Esophagus squamous epithelium (tissue), 4 donors: ENCODE data around the gene CEP128.

ENCODE experiments used
- CTCF ChIP-seq, 6 experiments: fragments of 450-650 bp in 4 of 6; fragments of 200-600 bp in 2 of 6; sonication (generic) in 2 of 6; IDR thresholded peaks; one replicate each; pipeline ENCODE4 v1.5.1; 2016 to 2019; ENCODE audit warnings: antibody characterized with exemption in 6 of 6, mild to moderate bottlenecking in 4 of 6, moderate library complexity in 4 of 6
- POLR2A ChIP-seq, 4 donors: fragments of 450-650 bp; IDR thresholded peaks; one replicate each; pipeline ENCODE4 v1.6.1; 2017; ENCODE audit warnings: antibody characterized with exemption in 4 of 4, mild to moderate bottlenecking in 4 of 4, moderate library complexity in 3 of 4

- TF ChIP-seq CTCF (IDR thresholded peaks at IDR 0.05) (no peak), POLR2A (IDR thresholded peaks at IDR 0.05) (no peak)
Observed at GRCh38 chr14:80955416-80955941, 13.9 kb upstream of the CEP128 start, which contains the start of gene TSHR.
